GM18507 (cell line): Measurements from ENCODE around the gene PEX5L.

Source experiments
- DNase-seq: peaks from one replicate; pipeline ENCODE4 v3.0.0; 2011; ENCODE audit warnings: low read depth; ENCODE audit not compliant: insufficient read length; ENCODE audit errors: extremely low spot score
- FAIRE-seq: peaks from 2 replicates; lab custom pipeline; 2011; peaks lifted over from hg19 to GRCh38; lab: Jason Lieb, UNC

PEX5L gene

DNA sequence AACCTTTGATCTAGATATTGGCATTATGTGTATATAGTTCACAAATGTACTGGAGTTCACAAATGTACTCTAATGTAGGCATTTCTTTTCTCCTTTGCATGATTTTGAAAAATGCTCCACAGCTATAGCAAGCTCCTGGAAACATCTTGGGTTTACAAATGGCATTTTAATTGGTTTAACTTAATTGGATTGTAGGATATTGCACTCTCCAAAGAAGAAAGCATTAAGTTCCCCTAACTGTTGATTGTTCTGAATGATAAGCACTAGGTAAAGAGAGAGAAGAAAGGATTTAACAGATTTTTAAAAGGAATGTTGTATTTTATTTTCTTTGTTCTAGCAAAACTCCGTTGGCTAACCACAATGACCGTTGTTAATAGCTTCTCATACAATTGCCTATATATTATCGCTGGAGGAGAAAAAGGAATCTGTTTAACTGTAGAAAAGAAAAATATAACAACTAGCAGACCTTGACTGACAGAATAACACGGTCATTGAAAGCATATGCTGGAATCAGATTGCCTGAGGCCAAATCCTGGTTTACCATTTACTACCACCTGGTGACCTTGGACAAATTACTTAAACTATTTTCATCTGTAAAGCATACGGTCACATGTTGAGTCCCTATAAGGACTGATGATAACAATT lies 170.8 kb downstream of the PEX5L start:
- peak; percentile 48 for FAIRE-seq
- no peak for DNase-seq

DNA sequence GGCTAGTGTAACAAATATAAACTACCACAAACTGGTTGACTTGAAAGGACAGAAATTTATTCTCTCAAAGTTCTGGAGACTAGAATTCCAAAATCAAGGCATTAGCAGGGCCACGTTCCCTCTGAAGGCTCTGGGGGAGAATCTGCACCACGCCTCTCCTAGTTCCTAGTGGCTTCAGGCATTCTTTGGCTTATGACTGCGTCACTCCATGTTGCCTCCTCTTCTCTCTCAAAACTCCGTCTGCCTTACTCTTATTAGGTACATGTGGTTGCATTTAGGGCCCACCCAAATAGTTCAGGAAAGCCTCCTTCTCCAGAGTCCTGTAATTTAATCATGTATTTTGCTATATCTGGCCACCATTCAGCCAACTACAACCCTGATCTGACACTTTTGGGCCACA lies 174.8 kb downstream of the PEX5L start:
- DNase-seq (no peak), FAIRE-seq (no peak)

DNA sequence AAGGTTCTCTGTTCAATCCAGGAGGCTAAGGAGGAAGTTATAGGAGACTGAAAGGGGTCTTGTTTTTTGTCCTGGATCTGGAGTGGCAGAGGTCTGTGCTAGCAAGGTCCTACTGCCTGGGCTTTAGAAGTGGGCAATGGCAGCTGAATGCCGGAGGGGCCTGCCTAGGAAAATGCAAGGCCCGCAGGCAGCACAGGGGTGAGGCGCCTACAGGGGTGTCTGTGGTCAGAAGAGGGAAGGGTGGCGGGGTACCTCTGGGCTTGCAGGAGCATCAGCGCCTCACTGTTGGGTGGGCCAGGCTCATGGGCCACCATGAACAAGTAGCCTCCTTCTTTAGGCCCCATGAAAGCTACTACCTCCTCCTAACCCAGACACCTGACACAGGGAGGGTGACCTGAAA lies 175.4 kb downstream of the PEX5L start:
- no peak for DNase-seq
- no peak for FAIRE-seq

DNA sequence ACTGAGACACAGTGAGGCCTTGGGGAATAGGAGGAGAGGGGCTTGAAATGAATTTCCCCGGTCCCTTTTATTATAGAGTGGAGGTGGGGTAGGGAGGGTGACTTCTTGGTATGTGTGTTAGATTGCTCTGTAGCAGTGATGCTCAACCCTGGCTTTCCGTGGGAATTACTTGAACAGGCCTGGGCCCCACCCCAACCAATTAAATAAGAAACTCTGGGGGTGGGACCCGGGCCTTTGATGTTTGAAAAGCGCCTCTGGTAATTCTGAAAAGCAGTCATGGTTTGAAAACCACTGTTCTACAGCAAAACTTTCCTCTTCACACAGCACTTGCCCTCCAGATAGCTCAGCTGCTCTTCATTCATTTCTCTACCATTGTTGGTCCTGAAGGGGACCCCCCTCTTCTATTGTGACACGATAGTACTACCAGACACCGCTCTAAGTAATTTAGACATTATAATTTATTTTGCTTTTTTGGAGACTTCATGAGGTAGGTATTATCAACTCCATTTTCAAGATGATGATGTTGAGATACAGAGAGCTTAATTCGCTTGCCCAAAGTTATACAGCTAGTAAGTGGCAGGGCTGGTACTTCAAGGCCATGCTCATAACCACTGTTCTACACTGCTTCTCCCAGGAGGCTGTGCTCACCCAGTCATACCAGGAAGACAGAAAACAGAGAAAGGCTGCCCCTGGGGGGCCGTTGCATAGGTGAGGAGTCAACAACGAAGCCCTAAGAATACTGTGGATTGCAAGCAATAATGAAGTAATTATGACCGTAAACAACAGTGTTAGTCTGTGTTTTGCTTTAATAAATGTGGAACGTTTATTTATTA lies 176.2 kb downstream of the PEX5L start:
- no peak for FAIRE-seq

DNA sequence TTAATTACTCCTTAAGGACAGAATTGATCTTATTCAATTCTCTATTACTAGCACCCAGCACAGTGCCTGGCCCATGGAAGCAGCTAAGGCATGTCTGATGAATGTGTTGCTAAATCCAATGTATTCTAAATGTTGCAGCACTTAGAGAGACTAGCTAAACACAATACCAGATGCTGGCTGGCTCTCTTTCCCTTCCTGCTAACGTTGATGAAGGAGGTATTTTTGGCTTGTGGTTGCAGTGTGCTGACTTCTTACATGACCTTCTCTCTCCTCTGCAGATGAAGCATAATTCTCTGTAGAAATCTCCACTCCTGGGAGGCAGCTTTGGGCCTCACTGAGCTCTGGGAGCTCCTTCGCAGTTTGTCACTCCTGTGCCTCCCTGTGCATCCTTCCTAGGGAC lies 183.6 kb downstream of the PEX5L start:
- FAIRE-seq (no peak), DNase-seq (no peak)

More for the DNA sequence above, 176.2 kb downstream of the PEX5L start:
- no peak for DNase-seq

DNA sequence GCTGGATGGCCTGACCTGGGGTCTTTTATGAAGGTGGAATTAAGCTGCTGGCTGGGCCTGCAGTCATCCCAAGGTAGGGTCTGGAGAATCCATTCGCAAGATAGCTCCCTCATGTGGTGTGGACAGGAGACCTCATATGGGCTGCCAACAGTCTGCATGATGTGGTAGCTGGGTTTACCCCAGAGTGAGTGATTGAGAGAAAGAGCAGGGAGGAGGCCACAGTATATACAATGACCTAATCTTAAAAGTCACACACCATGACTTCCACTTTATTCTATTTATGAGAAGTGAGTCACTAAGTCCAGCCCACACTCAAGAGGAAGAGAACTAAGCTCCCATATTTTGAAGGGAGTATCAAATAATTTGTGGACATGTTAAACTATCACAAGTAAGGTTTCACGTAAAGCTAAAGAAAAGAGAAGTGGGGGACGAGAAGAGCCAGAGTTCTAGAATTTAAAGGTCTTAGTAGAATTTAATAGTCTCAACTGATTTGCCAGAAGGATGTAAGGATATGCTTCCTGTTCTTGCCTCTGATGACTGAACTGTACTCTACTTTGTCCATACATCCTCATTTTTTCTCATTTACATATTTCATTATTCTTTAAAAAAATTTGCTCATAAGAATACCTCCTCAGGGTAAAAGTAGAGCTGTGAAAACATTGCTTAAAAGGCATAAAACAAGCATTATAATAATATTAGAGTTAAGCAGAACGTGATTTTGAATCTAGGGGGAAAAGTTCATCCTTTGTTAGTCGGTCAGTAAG lies 184.4 kb downstream of the PEX5L start:
- FAIRE-seq (no peak), DNase-seq (no peak)

DNA sequence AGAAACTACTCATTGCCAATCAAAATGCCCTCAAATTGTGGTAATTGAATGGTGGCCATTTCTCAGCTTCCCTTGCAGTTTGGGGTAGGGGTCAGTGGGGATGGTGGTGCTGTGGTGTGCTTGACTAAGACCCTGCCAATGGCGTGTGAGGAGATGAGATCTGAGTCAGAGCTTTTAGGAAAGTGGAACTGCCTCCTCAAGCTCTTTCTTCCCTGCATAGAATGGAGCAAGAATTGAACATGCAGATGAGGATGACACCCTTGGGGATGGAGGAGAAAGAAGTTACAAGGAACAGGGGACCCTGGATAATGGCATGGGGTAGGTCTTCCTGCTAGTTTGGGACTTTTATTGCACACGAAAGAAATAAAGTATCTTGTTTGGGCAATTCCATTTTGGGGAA lies 188.0 kb downstream of the PEX5L start:
- FAIRE-seq = no peak

DNA sequence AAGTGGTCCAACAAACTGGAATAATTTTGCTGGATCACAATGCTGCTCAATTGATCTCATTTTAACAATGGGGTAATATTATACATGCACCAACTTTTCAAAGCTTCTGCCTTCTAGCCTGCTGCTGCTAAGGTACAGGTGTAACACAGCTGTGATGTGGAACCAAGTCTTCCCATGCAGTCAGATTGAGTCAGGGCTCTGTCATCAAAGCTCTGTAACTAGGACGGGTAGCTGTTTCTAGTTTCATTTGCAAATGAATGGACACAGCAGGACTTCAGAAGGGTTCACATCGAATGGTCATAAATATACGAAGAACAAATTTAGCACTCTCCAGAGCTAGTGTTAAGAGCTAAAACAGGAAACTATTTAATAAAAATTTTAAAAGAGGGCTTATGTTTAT lies 194.7 kb downstream of the PEX5L start:
- FAIRE-seq (no peak), DNase-seq (no peak)

More for the DNA sequence above, 188.0 kb downstream of the PEX5L start:
- no peak for DNase-seq

DNA sequence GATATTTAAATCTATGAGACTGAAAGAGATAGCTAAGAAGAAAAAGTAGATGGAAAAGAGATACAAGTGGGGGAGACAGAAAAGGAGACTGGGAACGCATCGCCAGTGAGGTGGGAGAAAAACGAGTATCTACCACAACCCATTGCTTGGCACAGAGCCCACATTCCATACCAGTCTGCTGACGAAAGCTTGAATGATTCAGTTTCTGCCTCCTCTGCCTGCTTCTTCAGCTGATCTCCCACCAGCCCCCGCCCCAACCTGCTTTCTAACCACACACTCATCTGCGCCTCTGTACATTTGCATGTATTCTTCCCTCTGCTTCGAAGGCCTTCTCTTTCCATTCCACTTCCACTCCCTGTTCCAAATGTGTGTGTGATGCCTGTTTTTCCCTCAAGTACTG lies 195.8 kb downstream of the PEX5L start:
- DNase-seq (no peak), FAIRE-seq (no peak)

DNA sequence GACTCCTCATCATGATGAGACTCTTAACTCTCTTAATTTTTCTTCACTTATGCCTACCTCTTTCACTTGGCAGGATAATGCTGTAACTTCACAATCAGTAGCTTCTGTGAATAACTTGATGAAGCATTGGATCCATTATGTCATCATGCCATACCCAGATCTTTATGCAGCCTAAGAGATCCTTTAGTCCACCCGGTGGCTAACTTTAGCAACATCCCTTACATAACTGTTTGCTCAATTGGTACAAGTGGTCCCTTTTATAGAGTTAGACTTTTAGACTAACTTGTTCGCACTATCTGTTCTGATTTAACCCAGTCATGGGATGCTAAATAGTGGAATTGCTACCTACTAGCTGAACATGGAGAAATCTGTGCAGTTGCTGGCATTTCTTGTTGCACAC lies 199.4 kb downstream of the PEX5L start:
- DNase-seq = no peak

DNA sequence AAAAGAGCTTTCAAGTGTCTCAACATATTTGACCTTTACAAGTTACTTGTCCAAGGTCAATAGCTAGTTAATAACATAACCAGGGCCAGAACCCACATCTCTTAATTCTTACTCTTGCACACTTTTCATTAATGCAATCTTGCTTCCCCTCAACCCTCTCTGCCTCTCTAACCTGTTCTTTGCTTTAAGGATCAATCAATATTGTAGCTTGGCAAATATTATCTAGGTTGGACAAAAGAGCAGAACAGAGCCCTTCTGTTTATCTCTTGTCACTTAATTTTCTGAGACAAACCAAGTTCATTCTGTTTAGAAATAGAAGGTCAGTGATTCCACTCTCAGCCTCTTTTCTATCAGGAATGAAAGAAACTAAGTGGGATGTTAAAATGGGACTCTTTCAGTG lies 203.4 kb downstream of the PEX5L start:
- DNase-seq (no peak), FAIRE-seq (no peak)

More for the DNA sequence above, 199.4 kb downstream of the PEX5L start:
- FAIRE-seq = no peak

DNA sequence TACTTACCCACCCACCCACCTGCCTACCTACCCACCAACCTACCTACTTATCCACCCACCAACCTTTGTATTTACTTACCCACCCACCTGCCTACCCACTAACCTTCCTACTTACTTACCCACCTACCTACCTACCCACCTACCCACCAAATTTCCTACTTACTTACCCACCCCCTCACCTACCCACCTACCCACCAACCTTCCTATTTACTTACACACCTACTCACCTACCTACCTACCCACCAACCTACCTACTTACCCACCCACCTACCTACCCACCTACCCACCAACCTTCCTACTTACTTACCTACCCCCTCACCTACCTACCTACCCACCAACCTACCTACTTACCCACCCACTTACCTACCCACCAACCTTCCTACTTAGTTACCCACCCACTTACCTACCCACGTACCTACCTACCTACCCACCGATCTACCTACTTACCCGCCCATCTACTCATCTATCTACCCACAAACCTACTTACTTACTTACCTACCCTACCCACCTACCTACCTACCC lies 204.3 kb downstream of the PEX5L start:
- DNase-seq = no peak
- FAIRE-seq = no peak

DNA sequence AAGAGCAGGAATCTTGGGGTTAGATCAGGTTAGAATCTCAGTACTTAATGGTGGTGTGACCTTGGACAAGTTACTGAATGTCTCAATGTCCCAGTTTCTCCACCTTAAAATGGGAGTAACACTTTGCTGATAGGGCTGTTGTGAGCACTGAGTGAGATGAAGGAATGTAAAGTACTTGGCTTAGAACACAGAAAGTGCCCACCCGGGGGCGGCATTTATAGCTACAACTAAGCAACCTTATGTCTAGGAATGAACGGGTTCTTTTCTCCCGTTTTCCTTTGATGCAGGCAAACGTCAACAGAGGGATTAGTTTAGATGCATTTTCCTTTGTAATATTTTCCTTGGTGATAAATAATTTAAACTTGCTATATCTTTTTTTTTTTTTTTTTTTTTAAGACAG lies 207.3 kb downstream of the PEX5L start:
- FAIRE-seq = no peak

DNA sequence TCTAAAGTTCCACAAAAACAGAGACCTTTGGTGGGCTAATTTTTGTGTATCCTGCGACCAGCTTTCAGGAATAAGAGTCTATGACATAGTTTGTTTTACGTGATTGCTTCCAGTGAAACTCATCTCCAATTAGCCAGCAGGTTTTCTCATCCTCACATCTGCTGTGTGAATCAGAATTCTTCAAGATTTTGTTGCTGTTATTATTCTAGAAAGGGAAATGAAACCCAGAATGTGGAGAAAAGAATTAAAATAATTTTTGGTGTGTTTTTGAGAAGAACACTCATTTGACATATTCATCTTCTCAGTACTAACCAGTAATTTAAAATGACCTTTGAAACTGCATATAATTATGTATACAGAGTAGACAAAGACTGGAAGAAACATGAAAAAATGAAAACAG lies 208.0 kb downstream of the PEX5L start:
- DNase-seq (no peak), FAIRE-seq (no peak)

More for the DNA sequence above, 207.3 kb downstream of the PEX5L start:
- no peak for DNase-seq

DNA sequence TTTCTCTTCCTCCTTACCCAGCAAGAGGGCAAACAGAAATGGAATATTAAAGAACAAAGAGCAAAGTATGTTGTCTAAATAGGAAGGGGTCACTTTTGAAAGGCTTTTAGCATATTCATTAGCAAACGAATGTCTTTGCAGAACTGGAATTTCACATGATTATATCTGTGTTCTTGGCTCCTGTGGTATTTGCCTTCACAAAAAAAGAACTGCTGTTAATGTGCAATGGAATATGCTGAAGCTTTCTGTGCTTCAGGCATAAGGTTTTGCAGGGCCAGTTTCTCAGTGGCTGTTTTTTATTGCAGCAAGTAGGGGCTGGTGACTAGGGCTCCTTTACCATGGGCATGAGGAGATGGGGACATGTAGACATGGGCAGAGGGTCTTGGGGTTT lies 210.5 kb downstream of the PEX5L start:
- DNase-seq (no peak), FAIRE-seq (no peak)

DNA sequence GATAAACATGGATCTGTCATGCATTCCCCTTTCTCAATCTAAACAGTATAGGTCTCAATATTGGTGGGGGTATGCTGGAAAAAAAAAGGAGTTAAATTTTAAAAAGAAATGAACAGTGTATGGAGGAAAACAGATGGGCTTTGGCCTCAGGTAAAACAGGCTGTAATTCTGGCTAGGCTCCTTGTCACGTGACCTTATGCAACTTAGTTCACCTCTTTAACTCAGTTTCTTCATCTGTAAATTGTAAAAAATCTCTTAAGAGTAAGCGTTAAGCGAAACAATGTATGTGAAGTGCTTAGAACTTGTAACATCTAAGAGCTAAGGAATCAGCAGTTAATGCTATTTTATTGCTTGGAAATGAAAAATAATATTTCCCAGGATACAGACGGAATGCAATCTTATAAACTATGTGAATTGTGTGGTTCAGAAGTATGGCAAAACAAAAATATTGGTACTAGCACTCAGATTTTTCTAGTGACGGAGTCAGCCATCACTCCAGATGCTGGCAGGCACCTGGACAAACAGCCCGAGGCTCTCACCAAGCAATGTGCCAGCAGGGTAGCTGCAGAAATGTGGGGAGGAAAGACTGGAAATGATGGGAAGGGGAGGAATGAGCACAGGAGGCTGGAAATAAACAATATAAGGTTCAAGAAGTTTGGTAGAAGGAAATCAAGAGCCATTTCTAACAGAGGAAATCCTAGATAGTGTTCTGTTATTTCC lies 211.1 kb downstream of the PEX5L start:
- no peak for DNase-seq

DNA sequence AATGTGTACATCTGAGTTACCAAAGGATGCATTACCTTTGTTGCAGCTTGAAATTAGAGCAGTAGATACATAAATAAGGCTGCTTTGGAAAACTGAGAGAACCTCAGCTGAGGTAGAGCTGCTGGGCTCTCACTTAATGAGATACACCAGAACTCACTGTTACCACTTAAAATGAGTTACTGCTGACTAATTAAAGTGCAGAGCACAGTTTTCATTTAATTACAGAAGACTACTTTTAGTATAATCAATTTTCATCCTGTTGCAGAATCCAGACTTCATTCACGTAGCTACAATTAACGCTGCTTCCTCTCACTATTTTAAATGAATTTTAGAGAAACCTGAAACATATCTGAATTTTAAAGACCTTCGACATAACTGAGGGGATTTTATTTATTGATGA lies 214.4 kb downstream of the PEX5L start:
- no peak for FAIRE-seq

More for the DNA sequence above, 211.1 kb downstream of the PEX5L start:
- FAIRE-seq = no peak

DNA sequence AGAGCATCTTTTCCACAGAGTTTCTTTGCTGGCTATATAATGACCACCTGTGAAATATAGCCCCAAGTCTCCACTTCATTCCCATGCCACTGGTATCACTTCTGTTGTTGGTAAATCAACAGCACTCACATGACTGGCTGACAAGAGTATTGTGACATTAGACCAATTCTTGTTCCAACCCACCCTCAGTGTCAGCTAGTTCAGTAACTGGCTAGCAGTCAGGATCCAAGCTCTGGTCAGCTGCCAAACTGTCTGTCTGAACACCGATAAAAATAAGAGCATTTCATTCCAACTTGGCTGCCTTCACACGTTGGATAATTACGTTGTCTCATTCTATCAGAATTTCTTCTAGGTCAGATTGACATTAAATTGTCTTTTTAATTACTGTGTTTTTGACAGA lies 217.4 kb downstream of the PEX5L start:
- DNase-seq = no peak
- FAIRE-seq = no peak

More for the DNA sequence above, 214.4 kb downstream of the PEX5L start:
- no peak for DNase-seq

DNA sequence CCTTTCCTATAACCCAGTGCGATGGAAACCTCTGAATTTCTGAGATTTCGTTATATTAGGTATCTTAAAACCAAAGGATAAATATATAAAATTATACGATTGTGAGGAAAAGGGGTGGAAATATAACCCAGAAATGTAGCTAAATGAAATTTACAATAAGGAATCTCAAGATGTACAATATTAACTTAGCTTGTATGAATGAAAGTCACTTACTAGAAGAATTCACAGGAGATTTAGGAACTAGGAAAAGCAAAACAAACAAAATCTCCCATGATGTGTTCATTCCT lies 224.7 kb downstream of the PEX5L start:
- no peak for FAIRE-seq

More for the DNA sequence above, 224.7 kb downstream of the PEX5L start:
- DNase-seq = no peak
